ENCODE results near the gene TMEM86A.

DNA sequence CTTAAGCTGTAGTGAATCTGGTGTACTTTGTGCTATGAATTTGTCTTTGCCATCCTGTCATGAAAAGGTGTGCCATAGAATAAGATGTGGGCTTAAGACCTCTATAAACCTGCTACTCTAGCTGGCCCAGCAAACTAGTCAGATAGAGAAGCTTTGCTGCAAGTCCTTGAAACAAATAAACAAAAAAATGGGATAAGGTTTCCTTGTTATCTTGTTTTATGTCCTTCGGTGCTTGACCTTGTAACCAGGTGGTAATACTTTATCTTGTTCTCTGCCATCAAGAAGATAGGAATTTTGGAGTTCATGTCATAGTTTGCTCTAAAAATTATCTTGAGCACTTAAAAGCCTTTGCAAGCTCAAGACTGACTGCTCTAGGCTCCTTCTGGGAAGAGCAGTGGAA, 14.3 kb upstream of the TMEM86A start:
- TF ChIP-seq, protein P1, sequence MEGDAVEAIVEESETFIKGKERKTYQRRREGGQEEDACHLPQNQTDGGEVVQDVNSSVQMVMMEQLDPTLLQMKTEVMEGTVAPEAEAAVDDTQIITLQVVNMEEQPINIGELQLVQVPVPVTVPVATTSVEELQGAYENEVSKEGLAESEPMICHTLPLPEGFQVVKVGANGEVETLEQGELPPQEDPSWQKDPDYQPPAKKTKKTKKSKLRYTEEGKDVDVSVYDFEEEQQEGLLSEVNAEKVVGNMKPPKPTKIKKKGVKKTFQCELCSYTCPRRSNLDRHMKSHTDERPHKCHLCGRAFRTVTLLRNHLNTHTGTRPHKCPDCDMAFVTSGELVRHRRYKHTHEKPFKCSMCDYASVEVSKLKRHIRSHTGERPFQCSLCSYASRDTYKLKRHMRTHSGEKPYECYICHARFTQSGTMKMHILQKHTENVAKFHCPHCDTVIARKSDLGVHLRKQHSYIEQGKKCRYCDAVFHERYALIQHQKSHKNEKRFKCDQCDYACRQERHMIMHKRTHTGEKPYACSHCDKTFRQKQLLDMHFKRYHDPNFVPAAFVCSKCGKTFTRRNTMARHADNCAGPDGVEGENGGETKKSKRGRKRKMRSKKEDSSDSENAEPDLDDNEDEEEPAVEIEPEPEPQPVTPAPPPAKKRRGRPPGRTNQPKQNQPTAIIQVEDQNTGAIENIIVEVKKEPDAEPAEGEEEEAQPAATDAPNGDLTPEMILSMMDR (IDR thresholded peaks at IDR 0.05; ENCODE audit: low read depth, low read length), result no peak
- no peak for TF ChIP-seq EZH2phosphoT487 (IDR thresholded peaks at IDR 0.05; ENCODE audit: low read depth)
